Activated T-helper 1 cell treated with anti-CD3 and anti-CD28 coated beads, Interleukin-2, amount 50 U/mL, for 16 hours (primary cell): Measurements from ENCODE around the gene PCDHGB5.

ENCODE experiments used
- DNase-seq, 2 donors: peaks; one replicate each; pipeline ENCODE4 v3.0.0-alpha.2; 2020; ENCODE audit warnings: low read depth in 1 of 2, low spot score in 1 of 2

The PCDHGB5 gene

GRCh38 chr5:141439411-141440141 is 41.8 kb downstream of the PCDHGB5 start:
- no peak for DNase-seq

DNA sequence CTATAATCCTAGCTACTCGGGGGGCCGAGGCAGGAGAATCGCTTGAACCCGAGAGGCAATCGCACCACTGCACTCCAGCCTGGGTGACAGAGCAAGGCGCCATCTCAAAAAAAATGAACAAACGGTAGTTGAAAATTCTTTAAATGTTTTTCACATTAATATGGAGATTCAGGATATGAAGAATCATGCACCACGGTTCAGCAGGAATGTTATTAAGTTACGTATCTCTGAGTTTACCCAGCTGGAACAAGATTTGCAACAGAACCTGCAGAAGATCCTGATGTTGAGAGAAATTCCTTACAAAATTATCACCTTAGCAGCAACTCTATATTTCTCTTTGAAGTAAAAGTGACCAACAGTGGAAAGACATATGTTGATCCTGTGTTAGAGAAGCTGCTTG is 42.6 kb downstream of the PCDHGB5 start:
- no peak for DNase-seq

- DNase-seq: no peak
These were observed 43.9 kb downstream of the PCDHGB5 start for GRCh38 chr5:141441571-141442170.
